A673 (cell line): ENCODE results near the gene KRT86. TPM values are rescaled to one million over a fixed set of nuclear protein-coding genes. Genes with fewer than 3 reads are reported as not detected.
A peak's percentile ranks its signal among the peaks of the same experiment; 100 is the strongest.

ENCODE experiments used
- BruUV-seq: library from RNA; stranded (reverse); fragments of 400-500 nt; replicated peaks from 2 replicates; lab custom pipeline; 2021; lab: Mats Ljungman, UMichigan
- CTCF ChIA-PET: fragments of 300-600 bp; sonication (Branson Sonifier 250); formaldehyde crosslinking; loops from one replicate; lab custom pipeline; 2022; ENCODE audit warnings: antibody characterized with exemption; lab: Charles Lee
- POLR2A ChIA-PET: fragments of 300-600 bp; sonication (Branson Sonifier 250); formaldehyde crosslinking; loops from one replicate; lab custom pipeline; 2022; ENCODE audit warnings: antibody characterized with exemption; ENCODE audit not compliant: low non-redundant PET; lab: Charles Lee
- DNase-seq: peaks from one replicate; pipeline ENCODE4 v3.0.0-alpha.2; 2015; ENCODE audit warnings: low spot score
- H3K27ac ChIP-seq: fragments of 200-600 bp; sonication (generic); 2 replicates; pipeline ENCODE4 v1.5.1; 2016; ENCODE audit warnings: mixed run types, low read depth, mild to moderate bottlenecking, mixed read lengths, antibody characterized with exemption, low read length; ENCODE audit not compliant: poor library complexity, severe bottlenecking
- H3K27me3 ChIP-seq: fragments of 200-600 bp; sonication (generic); replicated peaks from 2 replicates; pipeline ENCODE4 v1.6.1; 2017; ENCODE audit warnings: mixed run types, low read depth, mild to moderate bottlenecking, mixed read lengths, antibody characterized with exemption, low read length; ENCODE audit not compliant: insufficient read depth, poor library complexity
- H3K36me3 ChIP-seq: fragments of 200-600 bp; sonication (generic); 2 replicates; pipeline ENCODE4 v1.6.1; 2016; ENCODE audit warnings: mixed run types, mild to moderate bottlenecking, mixed read lengths, antibody characterized with exemption, low read length; ENCODE audit not compliant: insufficient read depth, poor library complexity, severe bottlenecking
- H3K4me1 ChIP-seq: fragments of 200-600 bp; sonication (generic); 2 replicates; pipeline ENCODE4 v1.6.1; 2017; ENCODE audit warnings: mixed run types, mild to moderate bottlenecking, mixed read lengths, antibody characterized with exemption, low read length; ENCODE audit not compliant: insufficient read depth, poor library complexity, severe bottlenecking
- H3K4me3 ChIP-seq: fragments of 200-600 bp; sonication (generic); 2 replicates; pipeline ENCODE4 v1.5.1; 2016; ENCODE audit warnings: low read depth, mixed run types, mild to moderate bottlenecking, mixed read lengths, low read length; ENCODE audit not compliant: poor library complexity, severe bottlenecking
- H3K9me3 ChIP-seq: fragments of 200-600 bp; sonication (generic); 2 replicates; pipeline ENCODE4 v1.6.1; 2016; ENCODE audit warnings: mixed run types, low read depth, mild to moderate bottlenecking, mixed read lengths, antibody characterized with exemption, low read length; ENCODE audit not compliant: poor library complexity, severe bottlenecking
- CTCF ChIP-seq: fragments of 300-800, 200-600 bp; sonication (generic); conservative IDR thresholded peaks from 2 replicates; pipeline ENCODE4 v1.5.1; 2017; ENCODE audit warnings: low read depth, mild to moderate bottlenecking, antibody characterized with exemption, low read length, moderate library complexity, mixed read lengths
- EZH2 ChIP-seq: fragments of 200-600 bp; sonication (generic); IDR thresholded peaks from 2 replicates; pipeline ENCODE4 v1.6.1; 2017; ENCODE audit warnings: borderline replicate concordance, low read depth, mild to moderate bottlenecking, mixed read lengths, antibody characterized with exemption, low read length; ENCODE audit not compliant: poor library complexity, severe bottlenecking
- intact Hi-C: fragments of 100-400 bp; cut with micrococcal nuclease; formaldehyde crosslinking; loops from one replicate; pipeline ENCODE4 v1.10.0; 2022; ENCODE audit not compliant: unreplicated experiment
- total RNA-seq: library from RNA; stranded (reverse); gene quantifications from 2 replicates; pipeline ENCODE4 v1.2.3, GENCODE V29; 2021

The KRT86 gene
- total RNA-seq, 1 experiment from 2014 or later = not detected

- H3K4me1 ChIP-seq = no peaks in the 10 kb centered on the region
- no peaks in the 10 kb centered on the region for H3K9me3 ChIP-seq
- CTCF ChIA-PET = no interaction called here
- H3K27ac ChIP-seq = no peak overlapping the region
- no peak for TF ChIP-seq EZH2
- no peak for TF ChIP-seq CTCF
- no peak for DNase-seq
- no TSS peak for BruUV-seq
- POLR2A ChIA-PET = no interaction called here
- H3K36me3 ChIP-seq = no peaks in the 10 kb centered on the region
- intact Hi-C loops = no loop called here
- H3K4me3 ChIP-seq = peak overlapping the region; percentile 42
- peaks cover 26% of the 10 kb centered on the region for H3K27me3 ChIP-seq
Observed at GRCh38 chr12:52308806-52309425, 34.5 kb downstream of the KRT86 start.

GRCh38 chr12:52310622-52311284 lies 36.3 kb downstream of the KRT86 start:
- TF ChIP-seq EZH2 = no peak
- TF ChIP-seq CTCF = no peak
- DNase-seq = no peak
- H3K27me3 ChIP-seq = peaks cover 26% of the 10 kb centered on the region

GRCh38 chr12:52311285-52311648 lies 36.8 kb downstream of the KRT86 start:
- Histone ChIP-seq H3K27ac (no peak overlapping the region), H3K36me3 (no peaks in the 10 kb centered on the region), H3K4me3 (no peak overlapping the region), H3K4me1 (no peaks in the 10 kb centered on the region), H3K9me3 (no peaks in the 10 kb centered on the region), H3K27me3 (peaks cover 26% of the 10 kb centered on the region)
- ChIA-PET CTCF (interaction anchor here (1.0 kb wide), 1 partner anchor 17 kb away, joined by 7 read pairs; no protein-coding TSS in a partner anchor), POLR2A (no interaction called here)
- TF ChIP-seq EZH2 (no peak), CTCF (no peak)
- no peak for DNase-seq
- intact Hi-C loops = no loop called here
- no TSS peak for BruUV-seq

More at GRCh38 chr12:52310622-52311284, 36.3 kb downstream of the KRT86 start:
- no peaks in the 10 kb centered on the region for H3K9me3 ChIP-seq
- H3K36me3 ChIP-seq = no peaks in the 10 kb centered on the region
- ChIA-PET POLR2A (no interaction called here), CTCF (interaction anchor here (1.0 to 1.1 kb wide), 2 partner anchors 17 to 31 kb away, joined by 4 to 7 read pairs; no protein-coding TSS in a partner anchor)
- H3K27ac ChIP-seq = no peak overlapping the region
- H3K4me1 ChIP-seq = no peaks in the 10 kb centered on the region
- no TSS peak for BruUV-seq
- H3K4me3 ChIP-seq = no peak overlapping the region
- intact Hi-C loops = no loop called here
